ENCODE results near the gene ABCA6.

- TF ChIP-seq CTCF (IDR thresholded peaks at IDR 0.05; ENCODE audit: low read length) (peak; percentile 30), EZH2 (optimal IDR thresholded peaks at IDR 0.05; ENCODE audit: low read depth, low read length) (no peak)
These were observed 74.2 kb downstream of the ABCA6 start for GRCh38 chr17:69067274-69068047.
